Erythroblast (primary cell): ENCODE measurements around the gene TTC13.

Experiments used
- GATA1 ChIP-seq: IDR thresholded peaks from 2 replicates; pipeline ENCODE4 v1.6.1; 2011; ENCODE audit warnings: low read depth, mild to moderate bottlenecking, control low read depth, low read length, moderate library complexity
- POLR2A ChIP-seq: IDR thresholded peaks from 2 replicates; pipeline ENCODE4 v1.6.1; 2011; ENCODE audit warnings: mild to moderate bottlenecking, low read length

DNA sequence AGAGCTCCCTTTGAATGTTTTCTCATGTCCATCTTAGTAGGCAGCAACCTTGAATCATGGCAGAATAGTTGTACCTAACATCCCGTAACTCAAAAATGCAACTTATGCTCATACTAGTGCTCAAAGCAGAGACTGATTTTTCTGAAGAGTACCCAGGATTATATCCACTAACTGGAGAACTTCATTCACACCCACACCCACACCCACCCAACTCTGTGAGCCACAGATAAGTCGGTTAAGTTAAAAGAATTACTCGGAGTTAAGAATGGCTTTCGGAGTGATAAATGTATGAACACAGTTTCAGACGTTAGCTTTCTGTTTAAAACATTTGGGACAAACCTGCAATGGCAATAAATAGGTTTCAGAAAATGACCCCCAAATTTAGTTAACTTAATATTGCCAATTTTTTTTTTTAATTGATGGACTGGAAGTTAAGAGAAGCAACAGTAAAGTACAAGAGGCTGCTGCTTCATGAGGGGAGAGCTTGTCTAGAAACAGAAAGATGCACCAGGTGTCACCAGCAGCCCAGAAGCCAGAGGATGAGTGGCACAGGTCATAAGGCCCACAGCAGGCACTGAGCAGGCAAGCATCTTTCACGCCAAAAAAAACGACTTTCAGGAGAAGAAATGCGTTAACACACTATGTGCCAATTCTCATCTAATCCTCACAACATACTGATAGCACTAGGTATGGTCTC is 61.9 kb downstream of the TTC13 start:
- TF ChIP-seq POLR2A: no peak
- no peak for TF ChIP-seq GATA1
